ENCODE results near the gene OVOL2. TPM values are rescaled to one million over a fixed set of nuclear protein-coding genes. Genes with fewer than 3 reads are reported as not detected.

OVOL2 gene
- polyA plus RNA-seq, 1 of the 3 experiments (the other 2 are of a cell fraction) = not detected

DNA sequence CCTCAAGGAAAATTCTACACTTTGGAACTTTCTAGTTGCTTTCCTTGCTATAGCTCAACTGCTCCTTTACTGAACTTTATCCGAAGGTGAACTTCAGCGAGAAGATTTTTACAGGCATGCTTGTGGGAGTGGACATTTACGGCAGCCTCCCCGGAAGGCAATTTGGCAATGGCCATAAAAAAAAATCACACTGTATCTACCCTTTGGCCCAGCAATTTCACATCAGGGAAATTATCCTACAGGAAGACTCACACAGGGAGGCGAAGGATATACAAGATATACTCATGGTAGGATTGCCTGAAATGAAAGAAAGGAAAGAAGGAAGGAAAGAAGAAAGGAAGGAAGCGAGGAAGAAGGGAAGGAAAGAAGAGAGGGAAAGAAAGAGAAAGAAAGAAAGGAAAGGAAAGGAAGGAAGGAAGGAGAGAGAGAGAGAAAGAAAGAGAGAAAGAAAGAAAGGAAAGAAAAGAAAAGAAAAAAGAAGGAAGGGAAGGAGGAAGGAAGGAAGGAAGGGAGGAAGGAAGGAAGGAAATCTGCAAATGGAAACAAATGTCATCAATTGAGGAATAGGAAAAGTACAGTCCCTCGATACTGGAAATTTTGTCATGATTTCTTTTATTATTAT, 25.7 kb downstream of the OVOL2 start:
- Histone ChIP-seq H3K4me1 (ENCODE audit: control insufficient read depth in 1 of 2, insufficient read depth in 2 of 2, low read depth in 1 of 2, low read length in 1 of 2) (no peaks in the 10 kb centered on the region), H3K36me3 (replicated peaks in 1 of 2; ENCODE audit: control insufficient read depth in 1 of 2, insufficient read depth in 2 of 2, low read length in 1 of 2) (no peaks in the 10 kb centered on the region), H3K4me2 (no peak overlapping the region), H3K27me3 (ENCODE audit: insufficient read depth) (no peaks in the 10 kb centered on the region; the same call in 1 of the 2 replicates), H2AFZ (ENCODE audit: low read depth) (no peak overlapping the region), H3K9me3 (no peaks in the 10 kb centered on the region), H4K20me1 (ENCODE audit: insufficient read depth) (no peaks in the 10 kb centered on the region), H3K9me2 (no peaks in the 10 kb centered on the region), H3K27ac (ENCODE audit: low read depth in 2 of 2, low read length in 1 of 2) (no peak overlapping the region), H3K9ac (no peak overlapping the region), H3K4me3 (ENCODE audit: low read depth in 2 of 2, low read length in 1 of 2) (no peak overlapping the region), H3F3A (replicated peaks; ENCODE audit: insufficient read depth) (no peaks in the 10 kb centered on the region), H3K79me2 (ENCODE audit: insufficient read depth) (no peaks in the 10 kb centered on the region)
- WGBS (ENCODE audit: low lambda C conversion rate) = 62% methylated on average over 7 of the region's 7 CpGs
- CTCF ChIA-PET = no interaction called here
- POLR2A ChIA-PET = no interaction called here
- TF ChIP-seq RCOR1 (IDR thresholded peaks at IDR 0.05; ENCODE audit: low read length) = no peak
- no peak for TF ChIP-seq FOSL2 (IDR thresholded peaks at IDR 0.05; ENCODE audit: borderline replicate concordance, low read depth)
- no peak for TF ChIP-seq SIN3A (IDR thresholded peaks at IDR 0.05; ENCODE audit: borderline replicate concordance, low read depth, low read length)
- TF ChIP-seq TCF12 (IDR thresholded peaks at IDR 0.05) = no peak
- no peak for DNase-seq

GRCh38 chr20:18031050-18031449, 26.7 kb downstream of the OVOL2 start:
- Histone ChIP-seq H4K20me1 (ENCODE audit: insufficient read depth) (no peaks in the 10 kb centered on the region), H3K4me3 (ENCODE audit: low read depth in 2 of 2, low read length in 1 of 2) (no peak overlapping the region), H3K27ac (ENCODE audit: low read depth in 2 of 2, low read length in 1 of 2) (no peak overlapping the region), H3K9ac (no peak overlapping the region), H3K27me3 (ENCODE audit: insufficient read depth) (no peaks in the 10 kb centered on the region; the same call in 1 of the 2 replicates), H3K79me2 (ENCODE audit: insufficient read depth) (no peaks in the 10 kb centered on the region), H3K9me2 (no peaks in the 10 kb centered on the region), H3K4me1 (ENCODE audit: control insufficient read depth in 1 of 2, insufficient read depth in 2 of 2, low read depth in 1 of 2, low read length in 1 of 2) (no peaks in the 10 kb centered on the region), H2AFZ (ENCODE audit: low read depth) (no peak overlapping the region), H3K4me2 (no peak overlapping the region), H3F3A (replicated peaks; ENCODE audit: insufficient read depth) (no peaks in the 10 kb centered on the region), H3K9me3 (no peaks in the 10 kb centered on the region), H3K36me3 (replicated peaks in 1 of 2; ENCODE audit: control insufficient read depth in 1 of 2, insufficient read depth in 2 of 2, low read length in 1 of 2) (no peaks in the 10 kb centered on the region)
- CTCF ChIA-PET = no interaction called here
- WGBS (ENCODE audit: low lambda C conversion rate) = 55% methylated on average over 6 of the region's 15 CpGs
- TF ChIP-seq MXI1 (IDR thresholded peaks at IDR 0.05; ENCODE audit: low read depth, low read length) (no peak), USF2 (IDR thresholded peaks at IDR 0.05; ENCODE audit: borderline replicate concordance, low read depth, low read length) (no peak), TAF1 (IDR thresholded peaks at IDR 0.05; ENCODE audit: borderline replicate concordance, low read depth, low read length) (no peak), GATA2 (CRISPR knock-in tag; IDR thresholded peaks at IDR 0.05) (no peak), RFX5 (IDR thresholded peaks at IDR 0.05; ENCODE audit: low read length) (no peak), CHD2 (IDR thresholded peaks at IDR 0.05; ENCODE audit: low read length, partially characterized antibody) (no peak), SIN3A (IDR thresholded peaks at IDR 0.05; ENCODE audit: borderline replicate concordance, low read depth, low read length) (no peak), FOXJ3 (CRISPR knock-in tag; IDR thresholded peaks at IDR 0.05) (no peak), USF1 (IDR thresholded peaks at IDR 0.05; ENCODE audit: borderline replicate concordance, low read depth) (no peak), ELF1 (IDR thresholded peaks at IDR 0.05) (no peak), ZBTB33 (IDR thresholded peaks at IDR 0.05; ENCODE audit: borderline replicate concordance, low read depth) (no peak), YY1 (IDR thresholded peaks at IDR 0.05; ENCODE audit: low read depth) (no peak), REST (IDR thresholded peaks at IDR 0.05; ENCODE audit: low read depth, low read length) (no peak), TCF12 (IDR thresholded peaks at IDR 0.05) (no peak), IRF3 (IDR thresholded peaks at IDR 0.05; ENCODE audit: low read depth, low read length) (no peak), SMC3 (IDR thresholded peaks at IDR 0.05; ENCODE audit: low read depth, low read length) (no peak), RXRA (IDR thresholded peaks at IDR 0.05; ENCODE audit: borderline replicate concordance, low read depth) (no peak)
- no peak for DNase-seq
- POLR2A ChIA-PET = no interaction called here
